ENCODE measurements around the gene NACC2.

- TF ChIP-seq YY1 (IDR thresholded peaks at IDR 0.05; ENCODE audit: borderline replicate concordance in 1 of 3, control insufficient read depth in 1 of 3, extremely low read depth in 1 of 3, insufficient read depth in 3 of 3, insufficient read length in 1 of 3, insufficient replicate concordance in 2 of 3, low read depth in 1 of 3, low read length in 2 of 3) (no peak), ARNT (IDR thresholded peaks at IDR 0.05) (no peak), KAT7 (CRISPR knock-in tag; IDR thresholded peaks at IDR 0.05; ENCODE audit: borderline replicate concordance) (no peak), EZH2 (IDR thresholded peaks at IDR 0.05; ENCODE audit: borderline replicate concordance, low read depth, low read length) (no peak), RNF219 (CRISPR knock-in tag; IDR thresholded peaks at IDR 0.05) (no peak), CTCF (IDR thresholded peaks at IDR 0.05 in 2 of 3, conservative IDR thresholded peaks at IDR 0.05 in 1 of 3; ENCODE audit: insufficient read depth in 2 of 3, low read depth in 1 of 3, low read length in 3 of 3) (no peak), ZNF175 (CRISPR knock-in tag; IDR thresholded peaks at IDR 0.05; ENCODE audit: low read depth) (no peak), TAF7 (tag; IDR thresholded peaks at IDR 0.05) (no peak), ZNF282 (CRISPR knock-in tag; IDR thresholded peaks at IDR 0.05) (no peak), SREBF1 (IDR thresholded peaks at IDR 0.05; ENCODE audit: borderline replicate concordance, low read depth, low read length) (no peak), PRPF4 (IDR thresholded peaks at IDR 0.05; ENCODE audit: insufficient read depth, low read depth, low read length, poor library complexity, severe bottlenecking) (no peak), CREB1 (IDR thresholded peaks at IDR 0.05) (no peak), CREB1 (CRISPR knock-in tag; IDR thresholded peaks at IDR 0.05) (no peak)
- TF ChIP-seq, protein P1, sequence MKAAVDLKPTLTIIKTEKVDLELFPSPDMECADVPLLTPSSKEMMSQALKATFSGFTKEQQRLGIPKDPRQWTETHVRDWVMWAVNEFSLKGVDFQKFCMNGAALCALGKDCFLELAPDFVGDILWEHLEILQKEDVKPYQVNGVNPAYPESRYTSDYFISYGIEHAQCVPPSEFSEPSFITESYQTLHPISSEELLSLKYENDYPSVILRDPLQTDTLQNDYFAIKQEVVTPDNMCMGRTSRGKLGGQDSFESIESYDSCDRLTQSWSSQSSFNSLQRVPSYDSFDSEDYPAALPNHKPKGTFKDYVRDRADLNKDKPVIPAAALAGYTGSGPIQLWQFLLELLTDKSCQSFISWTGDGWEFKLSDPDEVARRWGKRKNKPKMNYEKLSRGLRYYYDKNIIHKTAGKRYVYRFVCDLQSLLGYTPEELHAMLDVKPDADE (conservative IDR thresholded peaks at IDR 0.05; ENCODE audit: control insufficient read depth, low read depth, low read length) = no peak
These were observed 39.2 kb downstream of the NACC2 start for GRCh38 chr9:136055715-136056545.

Measured in K562 (cell line).